ENCODE data around the gene ALOX15B. TPM values are rescaled to one million over a fixed set of nuclear protein-coding genes. Genes with fewer than 3 reads are reported as not detected.
A peak's percentile ranks its signal among the peaks of the same experiment; 100 is the strongest.
"Not testable (repeated sequence)": the region's sequence is repeated elsewhere in the genome, so short reads cannot be mapped to it uniquely, and the experiment has no call there.

Gene ALOX15B
- total RNA-seq, 1 donor = 5.1 TPM

GRCh38 chr17:8059131-8059530, 20.3 kb downstream of the ALOX15B start:
- DNase-seq (ENCODE audit: low read depth in 2 of 3, low spot score in 2 of 3) = no peak

- peak; percentile 52 to 84 (median 63) for DNase-seq (ENCODE audit: low read depth in 2 of 3, low spot score in 2 of 3)
These were observed 21.4 kb downstream of the ALOX15B start for GRCh38 chr17:8060274-8060673.

DNA sequence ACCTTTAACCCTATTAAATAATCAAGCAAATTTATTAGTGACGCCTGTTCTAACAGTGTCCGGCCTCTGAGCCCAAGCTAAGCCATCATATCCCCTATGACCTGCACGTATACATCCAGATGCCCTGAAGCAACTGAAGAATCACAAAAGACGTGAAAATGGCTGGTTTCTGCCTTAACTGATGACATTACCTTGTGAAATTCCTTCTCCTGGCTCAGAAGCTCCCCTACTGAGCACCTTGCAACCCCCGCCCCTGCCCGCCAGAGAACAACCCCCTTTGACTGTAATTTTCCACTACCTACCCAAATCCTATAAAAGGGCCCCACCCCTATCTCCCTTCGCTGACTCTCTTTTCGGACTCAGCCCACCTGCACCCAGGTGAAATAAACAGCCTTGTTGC, 23.0 kb downstream of the ALOX15B start:
- DNase-seq (ENCODE audit: low read depth in 2 of 3, low spot score in 2 of 3) = not testable (repeated sequence)

- no peak for DNase-seq (ENCODE audit: low read depth in 2 of 3, low spot score in 2 of 3)
These were observed 23.6 kb downstream of the ALOX15B start for GRCh38 chr17:8062435-8062806.

- DNase-seq (ENCODE audit: low read depth in 2 of 3, low spot score in 2 of 3) = no peak
These were observed 24.1 kb downstream of the ALOX15B start for GRCh38 chr17:8062807-8063483.

- DNase-seq (ENCODE audit: low read depth in 2 of 3, low spot score in 2 of 3) = no peak
These were observed 25.1 kb downstream of the ALOX15B start for GRCh38 chr17:8063761-8064534.

- DNase-seq (ENCODE audit: low read depth in 2 of 3, low spot score in 2 of 3) = no peak
These were observed 25.7 kb downstream of the ALOX15B start for GRCh38 chr17:8064561-8065019.

- DNase-seq (ENCODE audit: low read depth in 2 of 3, low spot score in 2 of 3) = no peak
These were observed 28.2 kb downstream of the ALOX15B start for GRCh38 chr17:8066841-8067775.

DNA sequence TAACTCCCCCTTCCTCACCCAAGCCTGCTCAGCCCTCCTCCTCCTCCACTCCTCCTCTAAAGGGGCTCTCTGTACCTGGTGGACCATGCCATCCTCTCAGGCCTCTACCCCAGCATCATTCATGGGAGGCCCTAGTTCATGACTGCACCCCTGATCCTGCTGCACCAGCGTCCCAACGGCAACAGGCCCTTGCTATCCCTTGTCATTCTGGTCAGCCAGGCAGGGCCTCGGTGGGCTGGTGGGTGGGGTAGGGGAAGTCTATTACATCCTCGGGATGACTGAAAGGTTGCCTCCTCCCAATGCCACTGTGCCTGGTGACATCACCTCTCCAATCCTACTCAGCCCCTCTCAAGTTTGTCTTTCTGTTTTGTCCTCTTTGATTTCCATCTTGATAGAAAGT, 28.9 kb downstream of the ALOX15B start:
- DNase-seq (ENCODE audit: low read depth in 2 of 3, low spot score in 2 of 3) = no peak

- no peak for DNase-seq (ENCODE audit: low read depth in 2 of 3, low spot score in 2 of 3)
These were observed 30.1 kb downstream of the ALOX15B start for GRCh38 chr17:8068736-8069586.

- DNase-seq (ENCODE audit: low read depth in 2 of 3, low spot score in 2 of 3) = no peak
These were observed 30.7 kb downstream of the ALOX15B start for GRCh38 chr17:8069587-8069860.

DNA sequence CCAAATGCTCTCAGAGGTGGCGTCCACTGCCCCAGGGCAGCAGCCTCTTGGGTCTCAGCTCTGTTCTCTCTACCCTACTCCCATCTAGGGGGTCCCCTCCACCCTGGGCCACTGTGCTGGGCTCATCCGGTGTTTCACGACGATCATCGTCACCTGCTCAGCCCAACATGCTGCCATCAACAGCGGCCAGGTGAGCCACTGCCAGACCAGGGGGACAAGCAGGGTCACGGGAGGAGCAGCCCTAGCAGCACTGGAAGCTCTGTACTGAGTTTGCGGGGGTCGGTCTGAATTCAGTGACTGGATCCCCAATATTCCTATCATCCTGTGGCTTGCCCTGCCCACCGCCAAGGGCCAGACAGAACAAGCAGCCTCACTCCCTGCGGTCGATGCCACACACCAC, 32.6 kb downstream of the ALOX15B start:
- no peak for DNase-seq (ENCODE audit: low read depth in 2 of 3, low spot score in 2 of 3)

GRCh38 chr17:8072341-8072728, 33.5 kb downstream of the ALOX15B start:
- DNase-seq (ENCODE audit: low read depth in 2 of 3, low spot score in 2 of 3) = no peak

DNA sequence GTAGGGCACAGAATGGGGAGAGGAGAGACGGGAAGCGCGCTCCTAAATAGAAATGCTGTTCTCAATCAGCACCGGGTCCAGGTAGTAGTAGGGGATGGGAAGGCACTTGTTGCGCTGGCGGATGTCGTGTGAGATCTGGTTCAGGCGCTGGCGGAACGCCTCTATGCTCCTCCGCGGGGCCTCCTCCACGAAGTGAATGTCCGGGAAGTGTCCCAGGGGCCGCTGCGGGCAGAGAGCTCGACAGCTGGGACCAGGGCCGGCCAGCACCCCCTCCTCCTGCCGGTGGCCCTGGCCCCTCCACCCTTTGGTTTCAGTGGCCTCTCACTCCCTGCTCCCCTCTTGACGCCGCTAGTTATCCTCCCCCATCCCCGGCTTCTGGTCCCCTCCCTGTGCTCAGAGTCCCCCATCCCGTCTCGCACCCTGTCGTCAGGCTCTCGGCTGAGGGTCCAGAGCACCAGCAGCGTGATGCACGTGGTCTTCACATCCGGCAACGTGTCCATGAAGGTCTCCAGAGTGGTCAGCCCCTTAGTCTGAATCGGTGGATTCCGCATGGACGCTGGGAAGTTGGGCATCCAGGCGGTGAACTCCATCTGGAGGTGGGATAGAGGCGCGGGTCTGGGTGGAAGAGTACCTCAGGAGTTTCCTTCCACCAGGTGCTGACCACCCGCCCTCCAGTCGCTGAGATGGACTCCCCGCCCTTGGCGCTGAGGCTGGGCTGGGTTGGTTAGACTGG, 34.0 kb downstream of the ALOX15B start:
- no peak for DNase-seq (ENCODE audit: low read depth in 2 of 3, low spot score in 2 of 3)

DNA sequence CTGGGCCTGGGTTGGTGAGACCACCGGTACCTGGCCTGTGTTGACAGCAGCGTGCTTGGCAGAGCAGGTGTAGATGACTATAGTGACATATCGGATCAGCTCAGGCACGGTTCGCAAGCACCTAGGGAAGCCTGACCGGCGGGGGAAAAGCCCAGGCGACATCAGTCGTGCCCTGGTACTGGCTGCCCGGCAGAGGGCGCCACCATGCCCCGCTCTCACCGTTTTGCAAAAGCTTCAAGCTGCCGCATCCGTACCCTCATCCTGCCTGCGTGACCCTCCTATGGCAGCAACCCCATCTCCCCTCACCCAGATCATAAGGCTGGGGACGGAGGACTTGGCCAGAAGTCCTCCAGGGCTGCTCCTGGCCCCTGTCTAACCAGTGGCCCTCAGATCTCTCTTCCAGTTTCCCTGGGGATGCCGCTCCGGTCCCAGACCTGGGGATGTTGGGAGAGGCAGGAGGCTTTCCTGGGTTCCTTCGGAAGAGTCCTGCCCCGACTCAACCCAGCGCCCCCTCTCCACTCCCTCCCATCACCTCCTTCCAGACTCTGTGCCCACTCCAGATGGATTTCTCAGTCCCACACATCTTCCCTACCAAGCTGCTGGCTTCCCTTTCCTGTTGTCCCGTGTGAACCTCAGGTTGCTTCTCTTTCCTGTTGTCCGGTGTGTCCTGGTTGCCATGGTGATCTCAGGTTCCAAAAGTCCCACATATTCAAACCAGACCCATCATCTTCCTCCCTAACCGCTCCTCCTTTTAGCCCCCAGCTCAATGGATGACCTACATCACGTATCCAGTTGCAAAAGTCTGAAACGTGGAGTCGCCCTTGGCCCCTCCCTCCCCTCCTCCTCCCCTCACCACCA, 35.0 kb downstream of the ALOX15B start:
- DNase-seq (ENCODE audit: low read depth in 2 of 3, low spot score in 2 of 3) = peak; percentile 76 to 80 (median 77)

DNA sequence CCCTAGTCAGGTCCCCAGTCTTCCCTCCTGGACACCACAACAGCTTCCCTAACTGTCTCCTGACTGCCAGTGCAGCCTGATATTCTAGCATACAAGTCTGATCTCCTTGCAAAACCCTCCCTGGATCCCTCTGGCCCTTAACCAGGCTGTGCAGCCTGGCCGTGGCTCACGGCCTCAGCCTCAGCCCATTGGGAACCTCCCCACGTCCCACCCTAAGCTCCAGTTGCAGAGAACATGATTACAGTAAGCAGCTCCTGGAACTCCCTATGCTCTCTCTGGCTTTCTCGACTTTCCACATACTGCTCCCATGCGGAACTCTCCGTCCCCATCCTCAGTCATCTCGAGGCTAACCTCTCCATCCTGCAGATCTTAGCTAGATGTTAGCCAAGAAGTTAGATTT, 35.7 kb downstream of the ALOX15B start:
- no peak for DNase-seq (ENCODE audit: low read depth in 2 of 3, low spot score in 2 of 3)

- DNase-seq (ENCODE audit: low read depth in 2 of 3, low spot score in 2 of 3) = no peak
These were observed 36.2 kb downstream of the ALOX15B start for GRCh38 chr17:8075081-8075480.

DNA sequence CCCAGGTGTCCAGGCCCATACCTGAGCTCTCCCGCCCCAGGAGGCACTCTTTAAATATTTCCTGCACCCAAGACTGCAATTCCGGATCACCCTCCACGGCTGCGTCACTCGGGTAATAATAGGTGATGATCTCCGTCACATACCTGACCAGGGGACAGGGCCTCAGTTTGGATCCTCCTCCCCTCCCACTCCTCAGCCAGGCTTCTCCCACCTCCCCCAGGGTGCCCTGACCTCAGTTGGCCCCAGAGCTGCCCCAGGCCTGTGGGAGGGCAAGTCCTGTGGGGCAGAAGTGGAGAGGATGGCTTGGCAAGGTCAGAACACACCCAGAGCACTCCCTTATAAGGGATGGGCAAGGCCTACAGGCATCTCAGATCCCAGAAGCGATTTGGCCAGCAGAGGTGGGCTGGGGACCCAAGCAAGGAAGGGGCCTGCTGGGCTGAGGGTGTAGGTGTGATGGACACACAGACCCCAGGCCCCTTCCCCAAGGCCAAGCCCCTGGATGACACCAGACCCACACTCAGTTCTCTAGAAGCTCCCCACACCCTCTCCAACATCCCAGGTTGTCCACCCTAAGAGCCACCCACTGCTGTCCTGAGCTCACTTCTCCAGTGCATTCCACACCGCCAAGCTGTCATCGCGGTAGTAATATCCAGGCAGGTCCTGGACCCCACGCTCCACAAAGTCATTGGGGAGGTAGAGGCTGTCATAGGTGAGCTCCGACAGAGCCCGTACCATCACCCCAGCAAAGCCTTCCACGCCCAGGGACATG, 36.9 kb downstream of the ALOX15B start:
- DNase-seq (ENCODE audit: low read depth in 2 of 3, low spot score in 2 of 3) = no peak

Data from hematopoietic multipotent progenitor cell (in vitro differentiated cells).